ENCODE data around the gene TRERF1.
"Not testable (repeated sequence)": the region's sequence is repeated elsewhere in the genome, so short reads cannot be mapped to it uniquely, and the experiment has no call there.

The TRERF1 gene

GRCh38 chr6:42335896-42336295 lies 115.8 kb downstream of the TRERF1 start:
- no peak overlapping the region for H3K4me2 ChIP-seq
- H3K36me3 ChIP-seq, result peaks cover 54% of the 10 kb centered on the region
- H3K27ac ChIP-seq, result no peak overlapping the region
- H3K4me1 ChIP-seq, result no peaks in the 10 kb centered on the region
- no peaks in the 10 kb centered on the region for H3K27me3 ChIP-seq
- H4K20me1 ChIP-seq, result peaks cover 100% of the 10 kb centered on the region
- no peak overlapping the region for H3K9ac ChIP-seq
- TF ChIP-seq Cebpa-rat (IDR thresholded peaks at IDR 0.05), result no peak
- H3K4me3 ChIP-seq, result no peak overlapping the region
- no peaks in the 10 kb centered on the region for H3K9me3 ChIP-seq

GRCh38 chr6:42334870-42335269 lies 116.9 kb downstream of the TRERF1 start:
- peaks cover 100% of the 10 kb centered on the region for H4K20me1 ChIP-seq
- no peak overlapping the region for H3K4me3 ChIP-seq
- no peaks in the 10 kb centered on the region for H3K9me3 ChIP-seq
- H3K4me1 ChIP-seq, result no peaks in the 10 kb centered on the region
- H3K27me3 ChIP-seq, result no peaks in the 10 kb centered on the region
- peaks cover 50% of the 10 kb centered on the region for H3K36me3 ChIP-seq
- H3K27ac ChIP-seq, result no peak overlapping the region
- H3K9ac ChIP-seq, result no peak overlapping the region
- no peak for TF ChIP-seq Cebpa-rat (IDR thresholded peaks at IDR 0.05)
- no peak overlapping the region for H3K4me2 ChIP-seq

DNA sequence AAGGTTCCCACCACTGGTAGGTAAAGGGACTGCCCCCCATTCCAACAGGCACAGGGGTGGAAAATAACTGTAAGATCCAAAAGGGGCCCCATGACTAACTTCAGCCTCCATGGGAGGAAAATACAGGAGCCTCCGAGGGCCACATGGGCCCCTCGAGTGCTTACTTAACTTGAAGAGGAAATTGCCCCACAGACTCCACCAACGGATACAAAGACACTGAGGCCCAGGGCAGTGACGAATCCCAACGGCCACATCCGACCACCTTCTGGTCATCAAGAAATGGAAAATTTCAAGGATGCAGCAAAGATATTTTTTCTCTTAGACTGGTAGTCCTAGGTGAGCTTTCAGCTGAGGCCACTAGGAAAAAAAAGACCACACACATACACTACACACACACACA lies 118.1 kb downstream of the TRERF1 start:
- no peak overlapping the region for H3K9ac ChIP-seq
- H3K4me3 ChIP-seq, result no peak overlapping the region
- peaks cover 100% of the 10 kb centered on the region for H4K20me1 ChIP-seq
- H3K4me1 ChIP-seq, result no peaks in the 10 kb centered on the region
- TF ChIP-seq Cebpa-rat (IDR thresholded peaks at IDR 0.05), result no peak
- H3K36me3 ChIP-seq, result peaks cover 52% of the 10 kb centered on the region
- no peak overlapping the region for H3K4me2 ChIP-seq
- no peaks in the 10 kb centered on the region for H3K9me3 ChIP-seq
- H3K27ac ChIP-seq, result no peak overlapping the region
- no peaks in the 10 kb centered on the region for H3K27me3 ChIP-seq

DNA sequence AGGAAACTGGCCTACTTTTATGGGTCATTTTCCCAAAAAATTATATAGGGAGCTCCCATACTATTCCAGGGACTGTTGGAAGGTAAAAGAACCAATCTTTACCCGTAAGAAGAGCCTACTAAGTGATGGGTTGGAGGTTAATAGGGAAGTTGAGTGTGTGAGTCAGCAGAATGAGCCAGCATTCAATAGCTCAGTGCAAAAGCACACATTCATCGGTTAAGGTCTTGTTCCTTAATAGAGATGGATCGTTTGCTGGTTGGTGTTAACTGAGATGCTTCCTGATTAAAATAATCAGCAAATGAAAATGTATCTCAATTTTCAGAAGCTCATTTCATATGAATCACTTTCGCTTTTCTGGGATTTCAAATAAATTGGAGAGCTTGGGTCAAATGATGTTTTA lies 118.8 kb downstream of the TRERF1 start:
- peaks cover 58% of the 10 kb centered on the region for H3K36me3 ChIP-seq
- no peak overlapping the region for H3K4me2 ChIP-seq
- no peaks in the 10 kb centered on the region for H3K9me3 ChIP-seq
- no peak overlapping the region for H3K9ac ChIP-seq
- H3K4me1 ChIP-seq, result no peaks in the 10 kb centered on the region
- H3K4me3 ChIP-seq, result no peak overlapping the region
- no peak for TF ChIP-seq Cebpa-rat (IDR thresholded peaks at IDR 0.05)
- peaks cover 100% of the 10 kb centered on the region for H4K20me1 ChIP-seq
- no peak overlapping the region for H3K27ac ChIP-seq
- H3K27me3 ChIP-seq, result no peaks in the 10 kb centered on the region

DNA sequence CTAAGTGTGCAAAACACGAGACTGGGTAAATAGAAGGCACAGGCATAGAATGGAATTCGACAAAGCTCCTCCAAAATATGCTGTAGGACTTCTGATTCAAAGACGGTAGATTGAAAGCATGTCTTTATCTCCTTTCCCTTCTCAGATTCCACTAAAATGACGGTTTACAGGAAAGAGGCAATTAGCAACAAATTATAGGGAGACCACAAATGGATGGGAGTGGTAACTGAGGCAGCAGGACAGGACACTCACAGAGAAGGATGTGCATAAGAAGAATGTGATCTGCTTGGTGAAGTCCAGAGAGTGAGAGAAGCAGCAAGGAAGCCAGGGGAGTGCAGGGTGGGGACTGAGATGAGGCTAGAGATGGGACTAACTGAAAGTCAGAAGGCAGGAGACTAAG lies 120.7 kb downstream of the TRERF1 start:
- Histone ChIP-seq H3K27me3 (no peaks in the 10 kb centered on the region), H3K36me3 (peaks cover 58% of the 10 kb centered on the region), H3K4me1 (no peaks in the 10 kb centered on the region), H3K27ac (no peak overlapping the region), H3K9me3 (peaks cover 2% of the 10 kb centered on the region; the same call in 1 of the 2 replicates), H3K4me2 (no peak overlapping the region), H3K9ac (no peak overlapping the region), H3K4me3 (no peak overlapping the region), H4K20me1 (peaks cover 100% of the 10 kb centered on the region)
- no peak for TF ChIP-seq Cebpa-rat (IDR thresholded peaks at IDR 0.05)

GRCh38 chr6:42326248-42326647 lies 125.5 kb downstream of the TRERF1 start:
- no peak overlapping the region for H3K4me2 ChIP-seq
- peaks cover 50% of the 10 kb centered on the region for H3K36me3 ChIP-seq
- H3K4me3 ChIP-seq, result no peak overlapping the region
- H3K9me3 ChIP-seq, result peaks cover 18% of the 10 kb centered on the region
- H3K9ac ChIP-seq, result no peak overlapping the region
- TF ChIP-seq Cebpa-rat (IDR thresholded peaks at IDR 0.05), result no peak
- H3K4me1 ChIP-seq, result no peaks in the 10 kb centered on the region
- no peak overlapping the region for H3K27ac ChIP-seq
- H3K27me3 ChIP-seq, result no peaks in the 10 kb centered on the region
- H4K20me1 ChIP-seq, result peaks cover 96% of the 10 kb centered on the region

DNA sequence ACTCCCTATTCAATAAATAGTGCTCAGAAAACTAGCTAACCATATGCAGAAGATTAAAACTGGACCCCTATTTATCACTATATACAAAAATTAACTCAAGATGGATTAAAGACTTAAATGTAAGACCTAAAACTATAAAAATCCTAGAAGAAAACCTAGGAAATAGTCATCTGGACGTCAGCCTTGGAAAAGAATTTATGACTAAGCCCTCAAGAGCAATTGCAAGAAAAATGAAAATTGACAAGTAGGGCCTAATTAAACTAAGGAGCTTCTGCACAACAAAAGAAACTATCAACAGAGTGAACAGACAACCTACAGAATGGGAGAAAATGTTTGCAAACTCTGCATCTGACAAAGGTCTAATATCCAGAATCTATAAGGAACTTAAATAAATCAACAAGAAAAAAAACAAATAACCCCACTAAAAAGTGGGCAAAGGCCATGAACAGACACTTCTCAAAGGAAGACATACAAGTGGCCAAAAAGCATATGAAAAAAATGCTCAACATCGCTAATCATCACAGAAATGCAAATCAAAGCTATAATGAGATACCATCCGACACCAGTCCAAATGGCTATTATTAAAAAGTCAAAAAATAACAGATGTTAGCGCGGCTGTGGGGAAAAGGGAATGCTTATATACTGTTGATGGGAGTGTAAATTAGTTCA lies 126.9 kb downstream of the TRERF1 start:
- H3K9ac ChIP-seq, H3K4me1 ChIP-seq, H3K4me3 ChIP-seq, H3K4me2 ChIP-seq, H3K27ac ChIP-seq, H3K27me3 ChIP-seq: not testable (repeated sequence)
- Histone ChIP-seq H3K36me3 (peaks cover 50% of the 10 kb centered on the region), H3K9me3 (peaks cover 18% of the 10 kb centered on the region), H4K20me1 (peaks cover 95% of the 10 kb centered on the region)

- no peak overlapping the region for H3K4me3 ChIP-seq
- peaks cover 18% of the 10 kb centered on the region for H3K9me3 ChIP-seq
- H3K4me2 ChIP-seq, result no peak overlapping the region
- H3K9ac ChIP-seq, result no peak overlapping the region
- H3K36me3 ChIP-seq, result peaks cover 40% of the 10 kb centered on the region
- H3K27me3 ChIP-seq, result no peaks in the 10 kb centered on the region
- TF ChIP-seq Cebpa-rat (IDR thresholded peaks at IDR 0.05), result no peak
- peaks cover 4% of the 10 kb centered on the region for H3K4me1 ChIP-seq
- H4K20me1 ChIP-seq, result peaks cover 95% of the 10 kb centered on the region
- H3K27ac ChIP-seq, result no peak overlapping the region
Measured at GRCh38 chr6:42322676-42323075, 129.1 kb downstream of the TRERF1 start.

DNA sequence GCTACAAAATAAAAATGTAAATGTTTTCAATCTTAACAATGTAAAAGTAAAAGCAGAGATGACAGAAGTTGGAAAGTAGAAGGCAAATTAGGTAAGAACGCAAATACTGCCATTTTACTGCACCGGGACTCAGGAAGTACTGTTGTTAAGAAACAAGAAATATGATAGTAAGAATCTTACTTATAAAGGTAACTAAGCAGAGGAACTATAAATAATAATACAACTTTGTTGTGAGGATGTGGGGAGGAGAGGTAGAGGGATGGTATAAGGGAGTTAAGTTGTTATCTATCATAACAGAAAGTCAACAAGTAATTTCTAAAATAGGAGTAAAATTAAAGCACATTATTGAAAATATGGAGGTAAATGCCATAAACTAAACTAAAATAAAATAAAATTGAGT lies 129.8 kb downstream of the TRERF1 start:
- no peak overlapping the region for H3K4me2 ChIP-seq
- H3K27ac ChIP-seq, result no peak overlapping the region
- H4K20me1 ChIP-seq, result peaks cover 95% of the 10 kb centered on the region
- H3K27me3 ChIP-seq, result no peaks in the 10 kb centered on the region
- H3K9me3 ChIP-seq, result peaks cover 18% of the 10 kb centered on the region
- H3K4me3 ChIP-seq, result no peak overlapping the region
- H3K9ac ChIP-seq, result no peak overlapping the region
- TF ChIP-seq Cebpa-rat (IDR thresholded peaks at IDR 0.05), result no peak
- peaks cover 33% of the 10 kb centered on the region for H3K36me3 ChIP-seq
- peaks cover 11% of the 10 kb centered on the region for H3K4me1 ChIP-seq

GRCh38 chr6:42320762-42321161 lies 131.0 kb downstream of the TRERF1 start:
- peaks cover 21% of the 10 kb centered on the region for H3K36me3 ChIP-seq
- H3K27ac ChIP-seq, result no peak overlapping the region
- peaks cover 95% of the 10 kb centered on the region for H4K20me1 ChIP-seq
- no peaks in the 10 kb centered on the region for H3K27me3 ChIP-seq
- no peak overlapping the region for H3K9ac ChIP-seq
- peaks cover 17% of the 10 kb centered on the region for H3K4me1 ChIP-seq
- no peak overlapping the region for H3K4me3 ChIP-seq
- no peak for TF ChIP-seq Cebpa-rat (IDR thresholded peaks at IDR 0.05)
- H3K9me3 ChIP-seq, result peaks cover 13% of the 10 kb centered on the region
- no peak overlapping the region for H3K4me2 ChIP-seq

GRCh38 chr6:42318480-42318879 lies 133.2 kb downstream of the TRERF1 start:
- Histone ChIP-seq H3K4me3 (no peak overlapping the region), H4K20me1 (peaks cover 99% of the 10 kb centered on the region), H3K9ac (no peak overlapping the region), H3K4me2 (no peak overlapping the region), H3K27ac (no peak overlapping the region), H3K36me3 (peaks cover 14% of the 10 kb centered on the region), H3K9me3 (no peaks in the 10 kb centered on the region), H3K4me1 (peaks cover 17% of the 10 kb centered on the region), H3K27me3 (no peaks in the 10 kb centered on the region)
- TF ChIP-seq Cebpa-rat (IDR thresholded peaks at IDR 0.05), result no peak
